Cardiac muscle cell (in vitro differentiated cells and primary cell): Measurements from ENCODE around the gene TOX2. TPM values are rescaled to one million over a fixed set of nuclear protein-coding genes. Genes with fewer than 3 reads are reported as not detected.
"Not testable (repeated sequence)": the region's sequence is repeated elsewhere in the genome, so short reads cannot be mapped to it uniquely, and the experiment has no call there.

Experiments
- DNase-seq, 2 donors: peaks; one replicate each; pipeline versions ENCODE4 v3.0.0 to v3.0.0-alpha.2; 2010 to 2017; ENCODE audit warnings: low read depth in 1 of 2, low spot score in 1 of 2
- H3K27ac ChIP-seq: fragments of 200-600 bp; sonication (generic); 2 replicates; pipeline ENCODE4 v1.5.1; 2016
- H3K27me3 ChIP-seq: fragments of 200-600 bp; sonication (generic); 2 replicates; pipeline ENCODE4 v1.6.0; 2016; ENCODE audit warnings: control low read depth
- H3K36me3 ChIP-seq: fragments of 200-600 bp; sonication (generic); 2 replicates; pipeline ENCODE4 v1.5.1; 2016; ENCODE audit warnings: control low read depth
- H3K4me1 ChIP-seq: fragments of 200-600 bp; sonication (generic); 2 replicates; pipeline ENCODE4 v1.8.1; 2017; ENCODE audit warnings: low read depth, mild to moderate bottlenecking, mixed run types
- H3K4me3 ChIP-seq: fragments of 200-600 bp; sonication (generic); 2 replicates; pipeline ENCODE4 v1.5.1; 2016; ENCODE audit warnings: mild to moderate bottlenecking
- H3K9me3 ChIP-seq: fragments of 200-600 bp; sonication (generic); 2 replicates; pipeline ENCODE4 v1.5.1; 2017; ENCODE audit warnings: low read depth, mild to moderate bottlenecking, control low read depth
- CTCF ChIP-seq: IDR thresholded peaks from 2 replicates; pipeline ENCODE4 v1.5.1; 2012; ENCODE audit warnings: low read depth, mild to moderate bottlenecking, low read length
- polyA plus RNA-seq: library from polyadenylated mRNA; unstranded; fragments of >200 nt; fragmentation: Nextera tagmentation; extraction: Ambion mirVana; gene quantifications from 2 replicates; pipeline ENCODE4 v1.2.1, GENCODE V29; 2016
- total RNA-seq: library from RNA; depleted of rRNA; stranded (reverse); fragments of >200 nt; gene quantifications from 2 replicates; pipeline ENCODE4 v1.2.3, GENCODE V29; 2016

TOX2 gene
- total and polyA plus RNA-seq, 2 experiments from 2014 or later, result 0.09 to 0.32 TPM

- Histone ChIP-seq H3K36me3 (no peaks in the 10 kb centered on the region), H3K27me3 (no peaks in the 10 kb centered on the region), H3K4me1 (no peaks in the 10 kb centered on the region), H3K9me3 (no peaks in the 10 kb centered on the region), H3K4me3 (no peak overlapping the region), H3K27ac (no peak overlapping the region)
- no peak for DNase-seq
- TF ChIP-seq CTCF, result no peak
Measured at GRCh38 chr20:44039147-44039546, 124.5 kb downstream of the TOX2 start.

- DNase-seq, result no peak
- Histone ChIP-seq H3K4me1 (no peaks in the 10 kb centered on the region), H3K27me3 (no peaks in the 10 kb centered on the region), H3K27ac (no peak overlapping the region), H3K36me3 (no peaks in the 10 kb centered on the region), H3K4me3 (no peak overlapping the region), H3K9me3 (no peaks in the 10 kb centered on the region)
- TF ChIP-seq CTCF, result no peak
Measured at GRCh38 chr20:44039741-44040140, 125.1 kb downstream of the TOX2 start.

- no peaks in the 10 kb centered on the region for H3K36me3 ChIP-seq
- H3K27me3 ChIP-seq, result peaks cover under 1% of the 10 kb centered on the region
- no peak for DNase-seq
- H3K9me3 ChIP-seq, result no peaks in the 10 kb centered on the region
- no peak overlapping the region for H3K4me3 ChIP-seq
- TF ChIP-seq CTCF, result no peak
- H3K27ac ChIP-seq, result no peak overlapping the region
- no peaks in the 10 kb centered on the region for H3K4me1 ChIP-seq
Measured at GRCh38 chr20:44040202-44040915, 125.7 kb downstream of the TOX2 start.

GRCh38 chr20:44041001-44041400 is 126.3 kb downstream of the TOX2 start:
- Histone ChIP-seq H3K36me3 (no peaks in the 10 kb centered on the region), H3K4me1 (no peaks in the 10 kb centered on the region), H3K27ac (no peak overlapping the region), H3K4me3 (no peak overlapping the region), H3K9me3 (no peaks in the 10 kb centered on the region), H3K27me3 (peaks cover 3% of the 10 kb centered on the region)
- no peak for DNase-seq
- TF ChIP-seq CTCF, result no peak

GRCh38 chr20:44044712-44045111 is 130.1 kb downstream of the TOX2 start:
- H3K4me1 ChIP-seq, H3K27me3 ChIP-seq, H3K27ac ChIP-seq, DNase-seq, H3K4me3 ChIP-seq, H3K9me3 ChIP-seq, H3K36me3 ChIP-seq: not testable (repeated sequence)

- no peak for TF ChIP-seq CTCF
- H3K4me1 ChIP-seq, result no peaks in the 10 kb centered on the region
- H3K36me3 ChIP-seq, result no peaks in the 10 kb centered on the region
- DNase-seq, result no peak
- no peaks in the 10 kb centered on the region for H3K9me3 ChIP-seq
- peaks cover 6% of the 10 kb centered on the region for H3K27me3 ChIP-seq
- H3K27ac ChIP-seq, result no peak overlapping the region
- no peak overlapping the region for H3K4me3 ChIP-seq
Measured at GRCh38 chr20:44050327-44050726, 135.7 kb downstream of the TOX2 start.
